GM12878 (cell line): ENCODE measurements around the gene SSPN. TPM values are rescaled to one million over a fixed set of nuclear protein-coding genes. Genes with fewer than 3 reads are reported as not detected.

Source experiments
- CBFB ChIP-seq: IDR thresholded peaks from 2 replicates; pipeline ENCODE4 v1.6.1; 2016; ENCODE audit warnings: antibody characterized with exemption, low read depth
- IKZF1 ChIP-seq: fragments of 450-650 bp; conservative IDR thresholded peaks from 2 replicates; pipeline ENCODE4 v1.6.1; 2017; ENCODE audit warnings: antibody characterized with exemption, mild to moderate bottlenecking
- JUNB ChIP-seq: IDR thresholded peaks from 2 replicates; pipeline ENCODE4 v1.6.1; 2016; ENCODE audit warnings: antibody characterized with exemption, mild to moderate bottlenecking
- NBN ChIP-seq: fragments of 450-650 bp; IDR thresholded peaks from 2 replicates; pipeline ENCODE4 v1.6.1; 2016
- NFYA ChIP-seq: IDR thresholded peaks from 2 replicates; pipeline ENCODE4 v1.6.1; 2011; ENCODE audit warnings: low read depth, mild to moderate bottlenecking, low read length, improper control_type of control experiment, borderline replicate concordance
- NR2C2 ChIP-seq: IDR thresholded peaks from 2 replicates; pipeline ENCODE4 v1.6.1; 2011; ENCODE audit warnings: borderline replicate concordance, low read depth; ENCODE audit not compliant: control insufficient read depth, insufficient read length
- PML ChIP-seq: IDR thresholded peaks from 2 replicates; pipeline ENCODE4 v1.6.1; 2012; ENCODE audit warnings: low read length, inconsistent platforms
- RCOR1 ChIP-seq: conservative IDR thresholded peaks from 2 replicates; pipeline ENCODE4 v1.6.1; 2012; ENCODE audit warnings: low read depth, low read length, improper control_type of control experiment
- polyA plus RNA-seq, 11 experiments: library from polyadenylated mRNA; depleted of rRNA in 4 of 11; unstranded in 6 of 11; stranded (reverse) in 5 of 11; fragments of >200 nt; fragmentation: Nextera tagmentation in 4 of 11; fragmentation: Illumina TruSeq in 1 of 11; extraction: Ambion mirVana in 4 of 11; extraction: Trizol in 1 of 11; gene quantifications; 1 replicate in 1 of 11; 2 replicates in 10 of 11; pipeline versions ENCODE4 v1.2.1 to v1.2.3, GENCODE V29; 2011 to 2016; ENCODE audit warnings: inconsistent platforms in 2 of 11, missing spikeins in 2 of 11, low read depth in 1 of 11
- total RNA-seq, 4 experiments: library from RNA; depleted of rRNA in 3 of 4; stranded (reverse); fragments of >200 nt in 3 of 4; fragmentation: Illumina TruSeq in 1 of 4; extraction: Trizol in 1 of 4; gene quantifications; 2 replicates each; pipeline versions ENCODE4 v1.2.1 to v1.2.3, GENCODE V29; 2013 to 2021
- TF ChIP-seq, protein P1 (sequence below): IDR thresholded peaks from 2 replicates; pipeline ENCODE4 v1.6.1; 2012; ENCODE audit warnings: improper control_type of control experiment, low read depth, low read length; ENCODE audit not compliant: insufficient replicate concordance
- TF ChIP-seq, protein P2 (sequence below): fragments of 450-650 bp; IDR thresholded peaks from 2 replicates; pipeline ENCODE4 v1.6.1; 2016; ENCODE audit warnings: mild to moderate bottlenecking
- TF ChIP-seq, protein P3 (sequence below): fragments of 450-650 bp; formaldehyde crosslinking; IDR thresholded peaks from 2 replicates; pipeline ENCODE4 v1.4.0; 2022; ENCODE audit warnings: mild to moderate bottlenecking, moderate library complexity
- TF ChIP-seq, protein P4 (sequence below): fragments of 450-650 bp; conservative IDR thresholded peaks from 2 replicates; pipeline ENCODE4 v1.6.1; 2017; ENCODE audit warnings: mild to moderate bottlenecking, moderate library complexity

Gene SSPN
- total and polyA plus RNA-seq, 10 of the 15 experiments (the other 5 are each of a cell fraction or from before 2014, with no cell fraction given), result 0.04 to 0.41 (median 0.28) TPM; not detected in 5

DNA sequence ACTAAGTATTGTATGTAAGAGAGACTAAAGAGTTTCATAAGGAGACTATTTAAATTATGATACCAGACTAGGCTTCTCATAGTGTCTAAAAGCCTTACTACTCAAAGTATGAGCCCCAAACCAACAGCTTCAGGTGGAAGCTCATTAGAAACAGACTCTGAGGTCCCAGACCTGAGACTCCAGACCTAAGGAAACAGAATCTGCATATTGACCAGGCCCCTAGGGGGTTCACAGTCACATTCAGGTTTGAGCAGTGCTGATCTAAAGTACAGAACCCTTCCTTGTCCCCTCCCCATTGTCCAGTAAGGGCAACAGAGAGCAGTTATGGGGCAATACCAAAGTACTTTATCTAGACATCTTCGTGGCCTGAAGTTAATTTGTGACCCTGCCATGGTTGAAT, 87.7 kb downstream of the SSPN start (continued):
- TF ChIP-seq, protein P1, sequence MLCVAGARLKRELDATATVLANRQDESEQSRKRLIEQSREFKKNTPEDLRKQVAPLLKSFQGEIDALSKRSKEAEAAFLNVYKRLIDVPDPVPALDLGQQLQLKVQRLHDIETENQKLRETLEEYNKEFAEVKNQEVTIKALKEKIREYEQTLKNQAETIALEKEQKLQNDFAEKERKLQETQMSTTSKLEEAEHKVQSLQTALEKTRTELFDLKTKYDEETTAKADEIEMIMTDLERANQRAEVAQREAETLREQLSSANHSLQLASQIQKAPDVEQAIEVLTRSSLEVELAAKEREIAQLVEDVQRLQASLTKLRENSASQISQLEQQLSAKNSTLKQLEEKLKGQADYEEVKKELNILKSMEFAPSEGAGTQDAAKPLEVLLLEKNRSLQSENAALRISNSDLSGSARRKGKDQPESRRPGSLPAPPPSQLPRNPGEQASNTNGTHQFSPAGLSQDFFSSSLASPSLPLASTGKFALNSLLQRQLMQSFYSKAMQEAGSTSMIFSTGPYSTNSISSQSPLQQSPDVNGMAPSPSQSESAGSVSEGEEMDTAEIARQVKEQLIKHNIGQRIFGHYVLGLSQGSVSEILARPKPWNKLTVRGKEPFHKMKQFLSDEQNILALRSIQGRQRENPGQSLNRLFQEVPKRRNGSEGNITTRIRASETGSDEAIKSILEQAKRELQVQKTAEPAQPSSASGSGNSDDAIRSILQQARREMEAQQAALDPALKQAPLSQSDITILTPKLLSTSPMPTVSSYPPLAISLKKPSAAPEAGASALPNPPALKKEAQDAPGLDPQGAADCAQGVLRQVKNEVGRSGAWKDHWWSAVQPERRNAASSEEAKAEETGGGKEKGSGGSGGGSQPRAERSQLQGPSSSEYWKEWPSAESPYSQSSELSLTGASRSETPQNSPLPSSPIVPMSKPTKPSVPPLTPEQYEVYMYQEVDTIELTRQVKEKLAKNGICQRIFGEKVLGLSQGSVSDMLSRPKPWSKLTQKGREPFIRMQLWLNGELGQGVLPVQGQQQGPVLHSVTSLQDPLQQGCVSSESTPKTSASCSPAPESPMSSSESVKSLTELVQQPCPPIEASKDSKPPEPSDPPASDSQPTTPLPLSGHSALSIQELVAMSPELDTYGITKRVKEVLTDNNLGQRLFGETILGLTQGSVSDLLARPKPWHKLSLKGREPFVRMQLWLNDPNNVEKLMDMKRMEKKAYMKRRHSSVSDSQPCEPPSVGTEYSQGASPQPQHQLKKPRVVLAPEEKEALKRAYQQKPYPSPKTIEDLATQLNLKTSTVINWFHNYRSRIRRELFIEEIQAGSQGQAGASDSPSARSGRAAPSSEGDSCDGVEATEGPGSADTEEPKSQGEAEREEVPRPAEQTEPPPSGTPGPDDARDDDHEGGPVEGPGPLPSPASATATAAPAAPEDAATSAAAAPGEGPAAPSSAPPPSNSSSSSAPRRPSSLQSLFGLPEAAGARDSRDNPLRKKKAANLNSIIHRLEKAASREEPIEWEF, result no peak
- TF ChIP-seq RCOR1 (no peak), NFYA (no peak), IKZF1 (no peak), NBN (no peak), PML (no peak), NR2C2 (no peak), CBFB (no peak), JUNB (no peak)
- TF ChIP-seq, protein P2, sequence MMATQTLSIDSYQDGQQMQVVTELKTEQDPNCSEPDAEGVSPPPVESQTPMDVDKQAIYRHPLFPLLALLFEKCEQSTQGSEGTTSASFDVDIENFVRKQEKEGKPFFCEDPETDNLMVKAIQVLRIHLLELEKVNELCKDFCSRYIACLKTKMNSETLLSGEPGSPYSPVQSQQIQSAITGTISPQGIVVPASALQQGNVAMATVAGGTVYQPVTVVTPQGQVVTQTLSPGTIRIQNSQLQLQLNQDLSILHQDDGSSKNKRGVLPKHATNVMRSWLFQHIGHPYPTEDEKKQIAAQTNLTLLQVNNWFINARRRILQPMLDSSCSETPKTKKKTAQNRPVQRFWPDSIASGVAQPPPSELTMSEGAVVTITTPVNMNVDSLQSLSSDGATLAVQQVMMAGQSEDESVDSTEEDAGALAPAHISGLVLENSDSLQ, result no peak
- TF ChIP-seq, protein P3, sequence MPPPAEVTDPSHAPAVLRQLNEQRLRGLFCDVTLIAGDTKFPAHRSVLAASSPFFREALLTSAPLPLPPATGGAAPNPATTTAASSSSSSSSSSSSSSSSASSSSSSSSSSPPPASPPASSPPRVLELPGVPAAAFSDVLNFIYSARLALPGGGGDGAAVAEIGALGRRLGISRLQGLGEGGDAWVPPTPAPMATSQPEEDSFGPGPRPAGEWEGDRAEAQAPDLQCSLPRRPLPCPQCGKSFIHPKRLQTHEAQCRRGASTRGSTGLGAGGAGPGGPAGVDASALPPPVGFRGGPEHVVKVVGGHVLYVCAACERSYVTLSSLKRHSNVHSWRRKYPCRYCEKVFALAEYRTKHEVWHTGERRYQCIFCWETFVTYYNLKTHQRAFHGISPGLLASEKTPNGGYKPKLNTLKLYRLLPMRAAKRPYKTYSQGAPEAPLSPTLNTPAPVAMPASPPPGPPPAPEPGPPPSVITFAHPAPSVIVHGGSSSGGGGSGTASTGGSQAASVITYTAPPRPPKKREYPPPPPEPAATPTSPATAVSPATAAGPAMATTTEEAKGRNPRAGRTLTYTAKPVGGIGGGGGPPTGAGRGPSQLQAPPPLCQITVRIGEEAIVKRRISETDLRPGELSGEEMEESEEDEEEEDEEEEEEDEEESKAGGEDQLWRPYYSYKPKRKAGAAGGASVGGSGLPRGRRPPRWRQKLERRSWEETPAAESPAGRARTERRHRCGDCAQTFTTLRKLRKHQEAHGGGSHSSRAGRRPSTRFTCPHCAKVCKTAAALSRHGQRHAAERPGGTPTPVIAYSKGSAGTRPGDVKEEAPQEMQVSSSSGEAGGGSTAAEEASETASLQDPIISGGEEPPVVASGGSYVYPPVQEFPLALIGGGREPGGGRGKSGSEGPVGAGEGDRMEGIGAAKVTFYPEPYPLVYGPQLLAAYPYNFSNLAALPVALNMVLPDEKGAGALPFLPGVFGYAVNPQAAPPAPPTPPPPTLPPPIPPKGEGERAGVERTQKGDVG (CRISPR knock-in tag), result no peak
- TF ChIP-seq, protein P4, sequence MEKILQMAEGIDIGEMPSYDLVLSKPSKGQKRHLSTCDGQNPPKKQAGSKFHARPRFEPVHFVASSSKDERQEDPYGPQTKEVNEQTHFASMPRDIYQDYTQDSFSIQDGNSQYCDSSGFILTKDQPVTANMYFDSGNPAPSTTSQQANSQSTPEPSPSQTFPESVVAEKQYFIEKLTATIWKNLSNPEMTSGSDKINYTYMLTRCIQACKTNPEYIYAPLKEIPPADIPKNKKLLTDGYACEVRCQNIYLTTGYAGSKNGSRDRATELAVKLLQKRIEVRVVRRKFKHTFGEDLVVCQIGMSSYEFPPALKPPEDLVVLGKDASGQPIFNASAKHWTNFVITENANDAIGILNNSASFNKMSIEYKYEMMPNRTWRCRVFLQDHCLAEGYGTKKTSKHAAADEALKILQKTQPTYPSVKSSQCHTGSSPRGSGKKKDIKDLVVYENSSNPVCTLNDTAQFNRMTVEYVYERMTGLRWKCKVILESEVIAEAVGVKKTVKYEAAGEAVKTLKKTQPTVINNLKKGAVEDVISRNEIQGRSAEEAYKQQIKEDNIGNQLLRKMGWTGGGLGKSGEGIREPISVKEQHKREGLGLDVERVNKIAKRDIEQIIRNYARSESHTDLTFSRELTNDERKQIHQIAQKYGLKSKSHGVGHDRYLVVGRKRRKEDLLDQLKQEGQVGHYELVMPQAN, result no peak
